Fibroblast of skin of left quadriceps (primary cell): Measurements from ENCODE around the gene SLC49A4.

ENCODE experiments used
- DNase-seq, 2 experiments: peaks; one replicate each; pipeline ENCODE4 v3.0.0-alpha.2; 2013; ENCODE audit warnings: low read depth in 2 of 2

Gene SLC49A4

DNA sequence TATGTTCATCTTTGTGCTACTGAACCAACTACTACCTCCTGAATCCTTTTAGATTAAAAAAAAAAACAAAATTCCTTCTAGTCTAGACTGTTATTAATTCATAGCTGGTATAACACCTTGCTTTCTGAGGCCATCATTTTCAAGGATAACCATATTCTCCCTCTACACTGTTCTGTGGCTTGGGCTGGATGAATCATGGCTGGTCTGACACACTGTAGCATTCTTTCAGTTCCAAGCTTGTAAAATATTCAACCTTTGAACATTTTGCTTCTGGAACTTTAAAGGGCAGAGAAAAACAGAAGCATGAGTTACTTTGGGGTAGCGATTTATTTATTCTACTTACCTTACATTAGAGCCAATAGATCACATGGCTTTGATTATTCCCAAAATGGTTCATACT, 8.8 kb upstream of the SLC49A4 start:
- no peak for DNase-seq

DNA sequence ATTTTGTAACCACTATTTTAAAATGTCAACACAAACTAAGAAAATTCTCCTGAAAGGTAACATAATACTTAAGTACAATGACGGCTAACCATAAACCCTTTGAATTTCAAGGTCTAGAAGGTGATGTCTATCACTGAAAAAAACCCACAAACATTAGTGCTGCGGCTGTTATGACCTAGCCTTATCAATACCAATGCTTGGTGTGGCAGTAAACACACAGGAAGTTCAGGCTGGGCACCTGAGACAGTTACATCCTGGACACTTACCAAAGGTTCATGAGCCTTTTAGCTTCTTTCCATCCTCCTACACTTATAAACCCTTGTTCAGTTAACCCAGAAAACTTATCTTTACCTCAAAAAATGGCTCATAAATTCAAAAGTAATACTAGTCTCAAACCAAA, 7.0 kb upstream of the SLC49A4 start:
- no peak for DNase-seq

DNA sequence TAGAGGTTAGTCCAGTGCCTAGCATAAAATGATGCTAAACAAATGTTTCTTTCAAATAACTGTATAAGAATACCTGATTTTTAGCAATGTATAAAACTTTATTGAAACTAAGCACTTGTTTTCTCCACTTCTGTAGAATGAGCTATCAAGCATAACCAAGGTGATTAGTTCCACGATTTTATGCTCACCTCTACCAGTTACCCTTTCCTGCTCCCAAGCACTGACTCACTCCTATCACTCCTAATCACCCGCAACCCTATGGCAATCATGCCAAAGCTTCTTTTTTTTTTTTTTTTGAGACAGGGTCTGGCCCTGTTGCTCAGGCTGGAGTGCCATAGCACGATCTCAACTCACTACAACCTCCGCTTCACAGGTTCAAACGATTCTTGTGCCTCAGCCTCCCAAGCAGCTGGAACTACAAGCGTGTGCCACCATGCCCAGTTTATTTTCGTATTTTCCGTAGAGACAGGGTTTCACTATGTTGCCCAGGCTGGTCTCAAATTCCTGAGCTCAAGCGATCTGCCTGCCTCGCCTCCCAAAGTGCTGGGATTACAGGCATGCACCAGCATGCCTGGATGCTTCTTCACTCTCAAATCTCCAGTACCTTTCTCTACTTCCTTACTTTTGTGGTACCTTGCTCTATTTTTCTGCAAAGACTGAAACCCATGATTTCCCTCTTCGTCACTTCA, 5.1 kb upstream of the SLC49A4 start:
- no peak for DNase-seq

DNA sequence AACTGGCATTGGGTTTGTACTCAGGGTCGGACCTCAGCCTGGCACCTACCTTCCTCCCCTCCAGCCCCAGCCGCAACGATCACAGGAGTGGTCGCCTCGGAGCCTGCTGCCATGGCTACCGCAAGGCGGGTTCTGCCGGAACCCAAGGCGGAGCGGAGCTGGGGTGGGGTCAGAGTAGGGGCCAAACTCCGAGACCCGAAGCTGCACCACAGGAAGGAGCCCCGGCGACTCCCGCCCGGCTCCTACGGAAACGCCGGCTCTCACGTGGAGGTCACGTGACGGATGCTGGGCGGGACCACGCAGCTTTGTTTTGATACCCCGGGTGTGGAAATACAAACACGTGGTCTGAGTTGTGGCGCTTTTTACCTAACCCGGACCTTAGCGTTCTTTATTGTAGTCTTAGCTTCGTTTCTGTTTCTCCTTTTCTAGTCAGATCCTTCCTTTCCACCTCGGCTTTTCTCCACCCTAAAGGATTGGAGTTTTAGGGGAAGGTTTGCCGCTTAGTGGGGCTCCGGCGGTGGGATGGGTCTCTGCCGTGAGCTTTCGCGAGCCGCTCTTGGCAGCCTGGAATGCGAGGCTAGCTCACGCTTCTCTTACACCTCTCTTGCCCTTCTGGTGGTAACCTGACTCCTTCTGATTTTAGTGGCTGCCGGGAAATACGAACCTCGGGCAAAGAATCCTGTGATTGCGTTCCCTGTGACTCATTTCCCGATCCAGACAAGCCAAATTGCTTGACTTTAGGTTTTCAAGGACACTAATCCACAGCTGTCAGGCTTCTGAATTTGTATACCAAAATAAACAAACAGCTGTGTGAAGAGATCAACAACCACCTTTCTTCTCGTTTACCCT, 1.1 kb upstream of the SLC49A4 start, which contains the start of gene HSPBAP1:
Gene HSPBAP1, minus strand, starts transcription at position 264 of the 849 bp plus-strand sequence. Its CDS starts 151 bp downstream, at position 113.
- DNase-seq = peak; percentile 78 to 79

DNA sequence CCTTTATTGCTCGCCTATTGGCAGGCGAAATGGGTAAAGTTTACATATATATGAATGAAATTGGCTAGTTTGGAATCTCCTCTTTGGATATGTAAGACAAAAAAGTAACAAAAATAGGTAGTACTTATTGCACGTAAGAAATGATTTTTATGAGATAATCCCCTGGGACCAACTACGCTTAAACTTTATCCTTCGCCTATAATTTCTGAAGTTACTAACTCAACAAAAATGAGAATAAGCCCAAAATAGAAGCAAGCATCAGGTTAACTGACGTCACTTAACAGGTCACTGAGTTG, 438 bp upstream of the SLC49A4 start:
- DNase-seq = no peak

DNA sequence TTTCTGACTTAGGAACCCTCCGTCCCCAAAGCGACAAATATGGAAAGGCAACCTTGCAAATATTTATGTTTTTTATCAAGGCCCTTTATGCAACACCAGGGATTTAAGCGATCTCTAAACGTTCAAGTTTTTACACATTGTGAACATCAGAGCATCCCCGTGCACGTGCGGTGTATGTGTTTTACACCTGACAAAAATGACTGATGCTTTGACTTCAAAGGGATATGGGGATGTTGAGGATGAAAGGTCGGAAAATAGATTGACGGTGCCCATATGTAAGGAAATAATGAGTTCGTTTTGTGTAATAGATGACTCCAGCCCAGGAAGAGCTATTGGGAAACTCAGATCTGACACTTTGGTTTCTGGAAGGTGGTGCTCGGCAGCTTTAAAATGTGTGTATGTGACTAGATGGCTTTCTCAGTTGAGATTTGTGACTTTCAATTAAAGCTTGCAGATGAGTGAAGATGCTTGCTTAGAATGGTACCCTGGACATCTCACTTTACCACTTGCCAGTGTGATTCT, 866 bp downstream of the SLC49A4 start:
- DNase-seq = no peak

DNA sequence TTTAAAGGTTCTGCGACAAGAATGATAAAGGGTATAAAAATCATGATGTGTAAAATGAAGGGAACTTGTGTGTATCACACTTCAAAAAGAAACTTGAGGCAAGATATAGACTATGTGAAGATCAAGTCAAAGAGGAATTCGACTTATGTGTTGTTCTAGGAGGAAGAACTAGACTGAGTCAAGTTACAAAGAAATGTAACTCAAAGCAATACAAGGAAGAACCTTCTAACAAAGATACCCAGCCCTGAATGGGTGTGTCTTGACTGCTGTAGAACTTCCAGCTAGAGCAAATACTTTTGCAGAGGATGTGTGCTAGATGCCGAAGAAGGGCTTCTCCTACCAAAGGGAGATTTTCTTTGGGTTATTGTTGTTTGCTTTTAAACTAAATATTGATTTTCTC, 2.4 kb downstream of the SLC49A4 start:
- DNase-seq = no peak

DNA sequence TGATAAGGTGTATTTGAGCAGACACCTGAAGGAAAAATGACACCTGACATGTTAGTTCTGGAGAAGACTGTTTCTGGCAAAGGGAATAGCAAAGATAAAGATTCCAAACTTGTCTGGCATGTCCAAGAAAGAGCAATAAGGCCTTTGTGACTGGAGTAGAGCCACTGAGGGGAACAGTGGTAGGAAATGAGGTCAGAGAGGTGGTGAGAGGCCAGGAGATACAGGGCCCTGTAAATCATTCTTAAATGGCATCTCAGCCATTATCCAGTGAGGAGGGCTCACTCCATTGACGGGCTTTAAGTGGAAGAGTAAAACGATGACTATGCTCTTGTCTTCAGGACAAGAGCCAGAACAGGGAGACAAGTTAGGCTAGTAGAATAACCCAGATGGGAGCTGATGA, 4.5 kb downstream of the SLC49A4 start:
- no peak for DNase-seq

DNA sequence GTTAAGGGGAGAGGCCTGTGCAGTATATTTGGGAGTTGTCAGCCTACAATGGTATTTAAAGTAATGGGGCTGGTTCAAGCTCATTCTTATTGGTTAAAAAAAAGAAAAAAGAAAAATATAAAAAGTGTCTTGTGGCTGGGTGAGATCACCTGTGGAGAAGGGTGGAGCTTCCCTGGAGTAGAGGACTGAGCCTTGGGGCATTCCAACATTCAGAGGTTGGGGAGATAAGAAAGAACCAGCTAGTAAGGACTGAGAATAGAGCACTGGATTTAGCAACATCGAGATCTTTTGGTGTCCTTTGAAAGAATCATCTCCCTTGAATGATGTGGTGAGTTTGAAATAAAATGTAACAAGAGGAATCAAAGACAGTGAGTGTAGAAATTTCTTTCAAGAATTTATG, 5.2 kb downstream of the SLC49A4 start:
- no peak for DNase-seq

DNA sequence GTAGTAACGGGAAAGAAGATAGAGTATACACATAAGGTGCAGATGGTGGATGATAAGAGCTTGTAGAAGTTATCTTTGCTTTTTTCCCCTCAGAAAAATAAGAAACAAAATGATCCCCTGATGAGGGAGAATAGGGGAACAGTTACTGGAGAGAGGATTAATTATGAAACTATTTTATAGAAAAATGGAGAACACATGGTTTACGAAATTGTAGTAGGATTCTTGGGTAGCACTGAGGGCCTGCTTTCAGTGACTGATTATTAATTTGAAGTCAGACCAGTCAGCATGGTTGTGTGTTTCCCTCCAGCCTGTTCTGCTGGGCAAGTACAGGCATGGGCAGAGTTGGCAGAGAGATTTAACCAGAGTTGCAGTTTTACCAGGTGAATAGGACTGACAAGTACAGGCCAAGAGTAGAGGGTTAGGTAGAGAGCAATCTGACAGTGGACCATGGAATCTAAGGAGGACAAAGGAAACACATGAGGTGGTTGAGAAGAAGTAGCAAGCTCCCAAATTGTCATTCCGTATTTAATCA, 5.9 kb downstream of the SLC49A4 start:
- no peak for DNase-seq

DNA sequence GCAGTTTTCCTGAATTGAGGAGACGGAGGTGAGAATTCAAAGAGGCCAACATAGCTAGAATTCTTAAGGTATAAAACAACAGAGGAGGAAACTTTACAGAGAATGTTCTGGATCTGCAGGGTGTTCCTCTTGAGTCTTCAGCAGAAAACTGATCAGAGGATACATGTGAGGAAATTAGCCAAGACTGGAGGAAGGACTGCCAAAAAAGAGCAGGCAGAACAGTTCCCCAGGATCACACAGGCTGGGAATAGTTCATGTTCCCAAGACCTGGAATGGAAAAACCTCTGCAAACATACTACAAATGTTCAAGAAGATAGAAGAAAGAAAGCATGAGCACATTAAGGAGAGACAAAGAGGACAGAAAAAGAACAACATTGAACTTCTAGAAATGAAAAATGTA, 7.5 kb downstream of the SLC49A4 start:
- DNase-seq = no peak

DNA sequence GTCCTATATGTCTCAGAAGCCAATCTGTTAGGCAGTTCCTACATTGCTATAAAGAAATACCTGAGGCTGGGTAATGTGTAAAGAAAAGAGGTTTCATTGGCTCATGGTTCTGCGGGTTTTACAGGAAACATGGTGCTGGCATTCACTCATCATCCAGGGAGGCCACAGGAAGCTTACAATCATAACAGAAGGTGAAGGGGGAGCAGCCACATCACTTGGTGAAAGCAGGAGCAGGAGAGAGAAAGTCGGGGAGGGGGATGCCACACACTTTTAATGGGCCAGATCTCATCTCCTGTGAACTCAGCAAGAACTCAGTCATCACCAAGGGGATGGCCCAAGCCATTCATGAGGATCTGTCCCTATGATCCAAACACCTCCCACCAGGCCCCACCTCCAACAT, 9.1 kb downstream of the SLC49A4 start:
- no peak for DNase-seq

DNA sequence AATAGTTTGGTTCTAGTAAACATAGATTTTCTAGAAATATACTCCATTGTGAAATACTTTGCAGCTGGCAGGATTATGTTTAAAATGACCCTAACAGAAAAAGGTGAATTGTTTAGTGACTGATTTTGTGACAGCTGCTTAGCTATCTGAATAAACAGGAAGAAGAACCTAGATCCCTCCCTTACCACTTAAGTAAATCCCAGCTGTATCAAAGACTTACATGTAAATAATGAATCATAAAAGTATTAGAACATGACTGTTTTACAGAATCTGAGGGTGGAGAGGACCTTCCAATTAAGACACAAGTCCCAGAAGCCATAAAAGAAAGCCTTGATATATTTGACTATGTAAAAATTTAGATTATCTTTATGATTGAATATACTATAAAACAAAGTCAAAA, 15.9 kb downstream of the SLC49A4 start:
- no peak for DNase-seq

DNA sequence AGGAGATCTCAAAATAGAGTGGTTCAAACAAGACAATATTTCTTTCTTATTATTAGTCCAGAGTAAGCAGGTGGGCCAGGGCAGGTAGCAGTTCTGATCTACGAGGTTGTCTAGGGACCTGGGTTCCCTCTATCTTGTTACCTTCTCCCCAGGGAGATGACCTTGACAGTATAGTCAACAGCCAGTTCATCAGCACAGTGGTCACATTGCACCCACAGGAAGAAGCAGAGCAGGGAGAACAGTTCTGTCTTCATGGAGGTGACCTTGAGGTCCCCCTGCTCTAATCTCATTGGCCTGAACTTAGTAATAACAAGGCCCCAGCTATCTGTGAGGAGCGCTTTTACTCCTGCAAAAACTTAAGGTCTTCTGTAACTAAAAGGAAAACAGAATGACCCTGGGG, 21.7 kb downstream of the SLC49A4 start:
- no peak for DNase-seq

DNA sequence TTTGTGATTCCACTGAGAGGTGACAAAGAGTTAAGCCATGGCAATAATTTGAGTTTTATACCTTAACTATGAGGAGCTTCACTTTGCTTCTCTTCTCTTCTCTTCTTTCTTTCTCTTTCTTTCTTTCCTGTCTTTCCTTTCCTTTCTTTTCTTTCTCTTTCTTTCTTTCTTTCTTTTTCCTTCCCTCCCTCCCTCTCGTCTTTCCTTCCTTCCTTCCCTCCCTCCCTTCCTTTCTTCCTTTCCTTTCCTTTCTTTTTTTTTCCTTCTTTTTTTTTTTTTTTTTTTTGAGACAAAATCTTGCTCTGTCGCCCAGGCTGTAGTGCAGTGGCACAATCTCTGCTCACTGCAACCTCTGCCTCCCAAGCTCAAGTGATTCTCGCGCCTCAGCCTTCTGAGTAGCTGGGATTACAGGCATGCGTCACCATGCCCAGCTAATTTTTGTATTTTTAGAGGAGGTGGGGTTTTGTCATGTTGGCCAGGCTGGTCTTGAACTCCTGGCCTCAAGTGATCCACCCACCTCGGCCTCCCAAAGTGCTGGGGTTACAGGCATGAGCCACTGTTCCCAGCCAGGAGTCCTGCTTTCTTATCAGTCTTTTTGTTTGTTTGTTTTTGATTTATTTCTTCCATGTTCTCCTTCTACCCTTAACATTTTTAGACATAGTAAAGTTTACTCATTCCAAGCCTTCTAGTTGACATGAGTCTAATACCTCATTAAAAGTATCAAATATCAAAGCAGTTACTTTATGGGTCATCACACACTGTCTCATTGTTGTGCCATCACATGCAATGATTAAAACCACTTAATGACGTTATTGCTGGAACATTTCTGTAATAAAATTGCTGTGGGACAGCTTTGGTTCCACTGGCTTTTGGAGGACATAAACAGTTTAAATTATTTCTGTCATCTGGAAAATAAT, 29.9 kb downstream of the SLC49A4 start:
- peak in 1 of 2 experiments; percentile 3 for DNase-seq

DNA sequence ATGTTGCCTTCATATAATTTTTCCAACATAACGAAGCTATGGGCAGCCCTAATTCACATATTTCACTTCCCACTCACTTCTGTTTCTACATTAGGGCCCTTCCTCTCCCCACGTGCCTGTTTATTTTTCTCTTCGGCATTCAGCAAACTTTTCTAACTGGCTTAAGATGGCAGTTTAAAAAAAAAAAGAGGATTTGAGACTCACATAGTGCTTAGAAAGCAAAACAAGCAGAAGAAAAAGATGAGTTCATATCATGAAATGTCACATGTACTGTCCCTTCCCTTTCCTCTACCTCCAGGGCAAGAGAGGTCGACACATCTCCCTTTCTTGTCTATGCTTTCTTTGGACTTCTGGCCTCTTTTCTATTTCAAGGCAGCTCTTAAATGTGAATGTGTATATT, 30.6 kb downstream of the SLC49A4 start:
- no peak for DNase-seq

DNA sequence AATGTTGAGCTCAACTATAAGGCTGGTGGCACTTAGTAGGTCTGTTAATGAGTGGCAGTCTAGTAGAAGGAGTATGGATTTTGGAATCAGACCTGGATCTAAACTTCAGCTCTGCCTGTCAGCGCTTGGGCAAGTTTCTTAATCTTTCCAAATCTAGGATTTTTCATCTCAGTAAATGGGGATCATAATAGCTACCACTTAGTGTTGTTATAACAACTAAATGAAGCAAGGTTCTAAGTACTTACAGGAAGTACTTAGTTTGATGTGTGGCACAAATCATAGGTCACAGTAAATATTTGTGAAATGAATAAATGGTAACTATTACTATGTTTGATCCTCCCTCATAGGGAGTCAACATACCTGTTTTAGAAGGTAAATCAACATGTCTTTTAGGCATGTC, 31.4 kb downstream of the SLC49A4 start:
- DNase-seq = no peak

DNA sequence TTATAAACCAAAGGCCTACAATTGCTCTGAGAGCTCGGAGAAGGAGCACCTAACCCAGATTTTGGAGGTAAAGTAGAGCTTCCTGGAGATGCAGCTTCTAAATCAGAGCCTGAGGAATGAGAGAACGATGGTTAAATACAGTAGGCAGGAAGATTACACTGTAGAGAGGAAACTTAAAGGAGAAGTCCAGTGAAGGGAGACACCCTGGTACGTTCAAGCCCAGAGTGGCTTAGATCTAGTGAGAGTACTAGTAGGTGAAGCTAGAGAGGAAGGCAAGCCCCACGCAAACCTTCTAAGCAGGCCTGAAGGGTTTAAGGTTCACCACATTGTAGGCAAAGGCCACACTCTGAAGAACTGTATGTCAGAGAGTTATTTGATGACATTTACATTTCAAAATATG, 33.4 kb downstream of the SLC49A4 start:
- DNase-seq = no peak

DNA sequence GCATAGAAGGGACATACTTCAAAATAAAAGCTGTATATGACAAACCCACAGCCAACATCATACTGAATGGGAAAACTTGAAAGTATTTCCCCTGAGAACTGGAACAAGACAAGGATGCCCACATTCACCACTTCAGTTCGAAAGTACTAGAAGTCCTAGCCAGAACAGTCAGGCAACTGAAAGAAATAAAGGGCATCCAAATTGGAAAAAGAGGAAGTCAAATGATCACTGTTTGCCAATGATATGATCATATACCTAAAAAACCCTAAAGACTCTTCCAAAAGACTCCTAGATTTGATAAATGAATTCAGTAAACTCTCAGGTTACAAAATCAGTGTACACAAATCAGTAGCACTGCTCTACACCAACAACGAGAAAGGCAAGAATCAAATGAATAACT, 40.7 kb downstream of the SLC49A4 start:
- DNase-seq = no peak

DNA sequence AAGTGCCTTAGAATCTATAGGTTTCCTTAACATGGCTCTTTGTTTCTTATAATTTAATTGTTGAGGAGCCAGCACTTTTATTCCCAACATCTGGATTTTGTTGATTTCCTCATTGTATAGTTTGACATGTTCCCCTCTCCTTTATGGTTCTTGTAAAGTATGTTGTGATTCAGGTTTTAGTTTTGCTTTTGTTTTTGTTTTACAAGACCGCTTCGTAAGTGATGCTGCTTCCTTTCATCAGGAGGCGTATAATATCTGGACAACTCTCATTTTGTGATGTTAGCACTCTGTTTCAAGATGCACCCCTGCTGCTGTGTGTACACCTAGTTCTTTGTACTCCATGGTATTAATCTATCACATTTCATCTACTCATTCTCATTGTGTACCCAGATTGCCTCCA, 48.7 kb downstream of the SLC49A4 start:
- no peak for DNase-seq

DNA sequence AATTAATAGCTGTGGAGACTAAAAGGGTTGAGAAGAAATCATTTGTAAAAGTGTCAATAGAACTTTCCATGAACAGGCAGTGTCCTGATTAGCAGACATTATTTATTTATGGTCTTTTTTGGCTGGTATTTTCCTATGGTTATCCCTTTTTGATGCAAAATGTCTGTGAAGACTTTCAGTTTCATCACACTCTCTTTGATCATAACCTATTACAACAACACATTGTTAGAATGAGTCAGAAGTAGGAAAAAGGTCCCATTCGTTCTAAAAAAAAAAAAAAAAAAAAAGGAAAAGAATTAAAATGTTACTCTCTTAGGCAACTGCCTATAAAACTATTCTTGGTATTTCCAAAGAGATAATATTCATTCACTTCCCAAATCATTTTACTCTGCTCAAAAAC, 62.1 kb downstream of the SLC49A4 start:
- peak; percentile 5 to 10 for DNase-seq

DNA sequence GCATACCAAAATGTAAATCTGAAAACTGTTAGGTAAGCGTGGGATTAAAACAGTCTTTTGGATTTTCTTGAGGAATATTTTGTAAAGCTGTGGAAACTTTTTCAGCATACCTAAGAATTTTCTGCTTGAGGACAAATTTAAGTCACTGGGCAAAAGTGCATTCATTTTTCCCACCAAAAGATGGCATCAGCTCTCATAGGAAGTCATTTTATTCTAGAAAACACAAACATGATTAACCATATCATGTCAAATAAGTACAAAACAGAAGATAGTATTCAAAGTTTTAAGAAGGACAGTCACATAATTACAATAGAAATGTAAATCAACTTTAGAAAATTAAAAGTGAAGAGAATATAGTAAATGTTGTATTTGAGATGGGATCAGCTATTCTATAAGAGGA, 63.5 kb downstream of the SLC49A4 start:
- no peak for DNase-seq
